Measurements from ENCODE around the gene JMJD6. TPM values are rescaled to one million over a fixed set of nuclear protein-coding genes. Genes with fewer than 3 reads are reported as not detected.

Gene JMJD6
- polyA plus RNA-seq, 1 donor (not counting 4 experiments of a cell fraction or from before 2014, with no cell fraction given) = 12.0 TPM

DNA sequence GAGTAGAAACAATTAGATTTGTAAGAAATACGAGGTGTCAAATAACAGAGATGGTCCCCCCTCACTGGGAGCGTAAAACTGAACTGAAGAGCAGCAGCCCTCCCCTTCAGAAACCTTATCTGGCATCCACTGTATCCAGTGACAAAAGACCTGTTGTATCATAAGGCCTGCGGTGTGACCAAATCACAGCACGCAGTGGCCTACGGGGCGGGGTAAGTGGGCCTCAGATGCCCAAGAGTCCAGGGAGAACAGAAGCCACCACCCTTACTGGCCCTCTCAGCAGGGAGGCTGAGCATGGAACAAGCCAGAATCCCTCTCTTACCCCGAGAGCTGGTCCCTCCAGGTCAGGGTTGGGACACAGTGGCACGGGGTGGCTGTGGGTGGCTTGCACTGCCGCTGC, 5.5 kb downstream of the JMJD6 start:
- Histone ChIP-seq H4K20me1 (ENCODE audit: control insufficient read depth, extremely low read depth, insufficient read depth, low read length) (peaks cover 2% of the 10 kb centered on the region), H3K9me3 (ENCODE audit: control insufficient read depth, low read depth, low read length) (no peaks in the 10 kb centered on the region), H3K4me3 (ENCODE audit: control insufficient read depth in 2 of 3, extremely low read depth in 1 of 3, insufficient read depth in 2 of 3, low read depth in 1 of 3, low read length in 3 of 3) (no peak overlapping the region), H3K27me3 (ENCODE audit: control insufficient read depth, extremely low read depth, insufficient read depth, low read length) (no peaks in the 10 kb centered on the region), H3K4me2 (ENCODE audit: control insufficient read depth, extremely low read depth, insufficient read depth, low read depth, low read length) (no peak overlapping the region), H3K4me1 (ENCODE audit: control insufficient read depth, extremely low read depth, insufficient read depth, low read length) (peaks cover 13% of the 10 kb centered on the region), H3K36me3 (ENCODE audit: control insufficient read depth in 2 of 2, extremely low read depth in 1 of 2, insufficient read depth in 2 of 2, low read length in 2 of 2) (peaks cover 49 to 55% of the 10 kb centered on the region in 2 experiments), H3K79me2 (ENCODE audit: control insufficient read depth, insufficient read depth, low read length) (peaks cover 47% of the 10 kb centered on the region), H3K9ac (ENCODE audit: control insufficient read depth, extremely low read depth, insufficient read depth, low read length) (no peak overlapping the region), H3K9me1 (ENCODE audit: control insufficient read depth, extremely low read depth, insufficient read depth, low read length) (no peaks in the 10 kb centered on the region), H3K27ac (ENCODE audit: control insufficient read depth, insufficient read depth, low read length) (no peak overlapping the region), H2AFZ (ENCODE audit: control insufficient read depth, low read length) (no peak overlapping the region)
- no peak for TF ChIP-seq EZH2 (IDR thresholded peaks at IDR 0.05; ENCODE audit: low read length)
- TF ChIP-seq, protein P1, sequence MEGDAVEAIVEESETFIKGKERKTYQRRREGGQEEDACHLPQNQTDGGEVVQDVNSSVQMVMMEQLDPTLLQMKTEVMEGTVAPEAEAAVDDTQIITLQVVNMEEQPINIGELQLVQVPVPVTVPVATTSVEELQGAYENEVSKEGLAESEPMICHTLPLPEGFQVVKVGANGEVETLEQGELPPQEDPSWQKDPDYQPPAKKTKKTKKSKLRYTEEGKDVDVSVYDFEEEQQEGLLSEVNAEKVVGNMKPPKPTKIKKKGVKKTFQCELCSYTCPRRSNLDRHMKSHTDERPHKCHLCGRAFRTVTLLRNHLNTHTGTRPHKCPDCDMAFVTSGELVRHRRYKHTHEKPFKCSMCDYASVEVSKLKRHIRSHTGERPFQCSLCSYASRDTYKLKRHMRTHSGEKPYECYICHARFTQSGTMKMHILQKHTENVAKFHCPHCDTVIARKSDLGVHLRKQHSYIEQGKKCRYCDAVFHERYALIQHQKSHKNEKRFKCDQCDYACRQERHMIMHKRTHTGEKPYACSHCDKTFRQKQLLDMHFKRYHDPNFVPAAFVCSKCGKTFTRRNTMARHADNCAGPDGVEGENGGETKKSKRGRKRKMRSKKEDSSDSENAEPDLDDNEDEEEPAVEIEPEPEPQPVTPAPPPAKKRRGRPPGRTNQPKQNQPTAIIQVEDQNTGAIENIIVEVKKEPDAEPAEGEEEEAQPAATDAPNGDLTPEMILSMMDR (optimal IDR thresholded peaks at IDR 0.05 in 1 of 3, IDR thresholded peaks at IDR 0.05 in 1 of 3, conservative IDR thresholded peaks at IDR 0.05 in 1 of 3; ENCODE audit: extremely low read depth in 1 of 3, insufficient read depth in 2 of 3, low read length in 3 of 3) = no peak
- dilution Hi-C loops (cut with MboI; ENCODE audit: extremely low pct_ligation_motif_present, low sequenced_read_pairs) = no loop called here
- no peak for DNase-seq (ENCODE audit: low read depth, low spot score)
- no peak for FAIRE-seq

DNA sequence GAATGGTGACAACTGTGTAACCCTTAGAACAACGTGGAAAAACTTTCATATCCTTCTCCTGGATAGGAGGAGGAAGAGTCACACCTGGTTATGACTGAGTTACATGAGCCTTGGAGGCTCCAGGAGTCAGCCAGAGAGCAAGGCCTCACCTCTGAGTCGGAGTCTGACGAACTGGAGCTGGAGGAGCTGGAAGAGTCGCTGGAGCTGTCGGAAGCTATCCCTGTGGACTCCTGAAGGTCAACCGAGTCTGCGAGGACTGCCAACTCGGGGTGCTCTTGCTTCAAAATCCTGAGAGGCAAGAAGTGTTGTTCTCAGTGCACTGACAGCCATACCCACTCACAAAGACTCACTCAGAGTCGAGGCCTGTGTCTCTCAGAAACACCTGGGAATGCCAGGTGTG, 6.2 kb downstream of the JMJD6 start:
- Histone ChIP-seq H3K9ac (ENCODE audit: control insufficient read depth, extremely low read depth, insufficient read depth, low read length) (no peak overlapping the region), H4K20me1 (ENCODE audit: control insufficient read depth, extremely low read depth, insufficient read depth, low read length) (peaks cover 2% of the 10 kb centered on the region), H3K4me1 (ENCODE audit: control insufficient read depth, extremely low read depth, insufficient read depth, low read length) (peaks cover 8% of the 10 kb centered on the region), H3K36me3 (ENCODE audit: control insufficient read depth in 2 of 2, extremely low read depth in 1 of 2, insufficient read depth in 2 of 2, low read length in 2 of 2) (peaks cover 56 to 60% of the 10 kb centered on the region in 2 experiments), H3K4me3 (ENCODE audit: control insufficient read depth in 2 of 3, extremely low read depth in 1 of 3, insufficient read depth in 2 of 3, low read depth in 1 of 3, low read length in 3 of 3) (no peak overlapping the region), H3K27me3 (ENCODE audit: control insufficient read depth, extremely low read depth, insufficient read depth, low read length) (no peaks in the 10 kb centered on the region), H3K4me2 (ENCODE audit: control insufficient read depth, extremely low read depth, insufficient read depth, low read depth, low read length) (no peak overlapping the region), H3K9me3 (ENCODE audit: control insufficient read depth, low read depth, low read length) (no peaks in the 10 kb centered on the region), H2AFZ (ENCODE audit: control insufficient read depth, low read length) (no peak overlapping the region), H3K27ac (ENCODE audit: control insufficient read depth, insufficient read depth, low read length) (no peak overlapping the region), H3K79me2 (ENCODE audit: control insufficient read depth, insufficient read depth, low read length) (peaks cover 40% of the 10 kb centered on the region), H3K9me1 (ENCODE audit: control insufficient read depth, extremely low read depth, insufficient read depth, low read length) (no peaks in the 10 kb centered on the region)
- DNase-seq (ENCODE audit: low read depth, low spot score) (no peak), FAIRE-seq (no peak)
- dilution Hi-C loops (cut with MboI; ENCODE audit: extremely low pct_ligation_motif_present, low sequenced_read_pairs) = no loop called here
- TF ChIP-seq EZH2 (IDR thresholded peaks at IDR 0.05; ENCODE audit: low read length) = no peak
- TF ChIP-seq, protein P1 (optimal IDR thresholded peaks at IDR 0.05 in 1 of 3, IDR thresholded peaks at IDR 0.05 in 1 of 3, conservative IDR thresholded peaks at IDR 0.05 in 1 of 3; ENCODE audit: extremely low read depth in 1 of 3, insufficient read depth in 2 of 3, low read length in 3 of 3) = no peak
